SU-DHL-6 (cell line): Measurements from ENCODE around the gene CFL2.

Source experiments
- EZH2phosphoT487 ChIP-seq: fragments of 200-600 bp; sonication (generic), shearing (Covaris generic); conservative IDR thresholded peaks from 2 replicates; pipeline ENCODE4 v1.6.1; 2018; ENCODE audit warnings: mild to moderate bottlenecking, antibody characterized with exemption, low read length, moderate library complexity, mixed read lengths
- TF ChIP-seq, protein P1 (sequence below): fragments of 200-600 bp; sonication (generic); IDR thresholded peaks from one replicate; pipeline ENCODE4 v1.5.1; 2017; ENCODE audit warnings: antibody characterized with exemption, mild to moderate bottlenecking, low read length, moderate library complexity; ENCODE audit not compliant: insufficient read depth, poor library complexity, severe bottlenecking

DNA sequence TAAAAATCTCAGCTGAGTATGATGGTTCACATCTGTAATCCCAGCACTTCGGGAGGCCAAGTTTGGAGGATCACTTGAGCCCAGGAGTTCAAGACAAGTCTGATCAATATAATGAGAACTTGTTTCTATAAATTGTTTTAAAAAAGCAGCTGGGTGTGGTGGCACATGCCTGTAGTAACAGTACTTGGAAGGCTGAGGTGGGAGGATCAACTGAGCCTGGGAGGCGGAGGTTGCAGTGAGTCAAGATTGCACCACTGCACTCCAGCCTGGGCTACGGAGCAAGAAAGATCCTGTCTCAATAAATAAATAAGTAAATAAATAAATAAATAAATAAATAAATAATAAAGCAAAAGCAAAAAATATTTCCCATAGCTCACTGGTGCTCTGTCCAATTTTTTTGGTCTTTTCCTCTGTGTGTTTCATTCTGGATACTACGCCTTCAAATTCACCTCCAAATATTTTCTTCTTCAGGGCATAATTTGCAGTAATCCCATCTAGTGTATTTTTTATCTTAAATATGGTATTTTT is 51.8 kb downstream of the CFL2 start:
- TF ChIP-seq, protein P1, sequence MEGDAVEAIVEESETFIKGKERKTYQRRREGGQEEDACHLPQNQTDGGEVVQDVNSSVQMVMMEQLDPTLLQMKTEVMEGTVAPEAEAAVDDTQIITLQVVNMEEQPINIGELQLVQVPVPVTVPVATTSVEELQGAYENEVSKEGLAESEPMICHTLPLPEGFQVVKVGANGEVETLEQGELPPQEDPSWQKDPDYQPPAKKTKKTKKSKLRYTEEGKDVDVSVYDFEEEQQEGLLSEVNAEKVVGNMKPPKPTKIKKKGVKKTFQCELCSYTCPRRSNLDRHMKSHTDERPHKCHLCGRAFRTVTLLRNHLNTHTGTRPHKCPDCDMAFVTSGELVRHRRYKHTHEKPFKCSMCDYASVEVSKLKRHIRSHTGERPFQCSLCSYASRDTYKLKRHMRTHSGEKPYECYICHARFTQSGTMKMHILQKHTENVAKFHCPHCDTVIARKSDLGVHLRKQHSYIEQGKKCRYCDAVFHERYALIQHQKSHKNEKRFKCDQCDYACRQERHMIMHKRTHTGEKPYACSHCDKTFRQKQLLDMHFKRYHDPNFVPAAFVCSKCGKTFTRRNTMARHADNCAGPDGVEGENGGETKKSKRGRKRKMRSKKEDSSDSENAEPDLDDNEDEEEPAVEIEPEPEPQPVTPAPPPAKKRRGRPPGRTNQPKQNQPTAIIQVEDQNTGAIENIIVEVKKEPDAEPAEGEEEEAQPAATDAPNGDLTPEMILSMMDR: no peak
- TF ChIP-seq EZH2phosphoT487: no peak
